ENCODE results near the gene FAM3D.

- TF ChIP-seq CTCF (IDR thresholded peaks at IDR 0.05 in 2 of 3, conservative IDR thresholded peaks at IDR 0.05 in 1 of 3; ENCODE audit: borderline replicate concordance in 1 of 3, insufficient read depth in 1 of 3, low read depth in 2 of 3, low read length in 2 of 3) (no peak), POLR2AphosphoS5 (IDR thresholded peaks at IDR 0.05; ENCODE audit: low read depth, low read length) (no peak), EZH2 (IDR thresholded peaks at IDR 0.05) (no peak), POLR2A (IDR thresholded peaks at IDR 0.05; ENCODE audit: borderline replicate concordance, extremely low read depth, insufficient read depth, insufficient read length) (no peak), CEBPB (IDR thresholded peaks at IDR 0.05; ENCODE audit: low read depth) (no peak), SP1 (IDR thresholded peaks at IDR 0.05; ENCODE audit: low read depth) (no peak), REST (IDR thresholded peaks at IDR 0.05; ENCODE audit: low read depth) (no peak), YY1 (IDR thresholded peaks at IDR 0.05; ENCODE audit: extremely low read depth, insufficient replicate concordance, low read depth, low read length) (no peak), ZBTB33 (IDR thresholded peaks at IDR 0.05; ENCODE audit: extremely low read depth, insufficient replicate concordance, low read length) (no peak), MAX (IDR thresholded peaks at IDR 0.05) (no peak), ELF1 (IDR thresholded peaks at IDR 0.05; ENCODE audit: borderline replicate concordance, low read depth) (no peak)
Measured at GRCh38 chr3:58612830-58613229, 53.7 kb downstream of the FAM3D start.
